ENCODE measurements around the gene MCTP1. TPM values are rescaled to one million over a fixed set of nuclear protein-coding genes. Genes with fewer than 3 reads are reported as not detected.

MCTP1 gene
- total RNA-seq, 1 experiment from 2014 or later = 2.5 TPM

GRCh38 chr5:94777056-94777880 lies 507.6 kb downstream of the MCTP1 start:
- no peak overlapping the region for H3T11ph ChIP-seq (ENCODE audit: low read length)
- no peak overlapping the region for H4K5ac ChIP-seq (ENCODE audit: insufficient read length, low read depth, low read length)
- H3K23ac ChIP-seq (ENCODE audit: insufficient read length, low read depth, low read length) = no peak overlapping the region
- H3K4ac ChIP-seq (ENCODE audit: low read depth, low read length) = no peak overlapping the region
- no peak for TF ChIP-seq CTCF (conservative IDR thresholded peaks at IDR 0.05)
- H3K9ac ChIP-seq (ENCODE audit: extremely low read depth, insufficient read length, low read length) = no peak overlapping the region
- H3K27me3 ChIP-seq (ENCODE audit: insufficient read depth, low read length) = no peaks in the 10 kb centered on the region
- H3K56ac ChIP-seq (ENCODE audit: insufficient read length, low read depth, low read length) = no peak overlapping the region
- no CpG with 5 or more reads among the region's 5 CpGs for WGBS (ENCODE audit: extremely low coverage, insufficient read length, low lambda C conversion rate)
- Mint-ChIP-seq H3K4me3 (no peak overlapping the region), H3K4me1 (peaks cover 9 to 11% of the 10 kb centered on the region in 2 experiments), H3K36me3 (ENCODE audit: insufficient read depth in 1 of 3, low read depth in 3 of 3) (peaks cover 0 to 5% (median 0%) of the 10 kb centered on the region in 3 experiments; a peak in 4 of 7 replicates), H3K9me3 (peaks cover 0 to 4% of the 10 kb centered on the region in 2 experiments; a peak in 2 of 5 replicates), H3K27ac (0 out of 7 replicates have a peak overlapping the region, but pooled peaks of 1 of the 3 experiments have one; percentile 4), H3K27me3 (ENCODE audit: low read depth) (no peaks in the 10 kb centered on the region)
- H4K20me1 ChIP-seq (ENCODE audit: control insufficient read depth, insufficient read depth, insufficient read length) = no peaks in the 10 kb centered on the region
- H3K4me1 ChIP-seq (ENCODE audit: insufficient read depth, low read length) = no peaks in the 10 kb centered on the region
- H2BK120ac ChIP-seq (ENCODE audit: low read depth, low read length, poor library complexity, severe bottlenecking) = no peak overlapping the region
- no peaks in the 10 kb centered on the region for H3K79me1 ChIP-seq (ENCODE audit: insufficient read depth, low read depth, low read length, poor library complexity, severe bottlenecking)
- no peak overlapping the region for H4K8ac ChIP-seq (replicated peaks; ENCODE audit: insufficient read length, low read depth, low read length)
- no peaks in the 10 kb centered on the region for H3K79me2 ChIP-seq (ENCODE audit: insufficient read depth, low read length)
- no peak overlapping the region for H2AK5ac ChIP-seq (ENCODE audit: insufficient read length, low read length)
- DNase-seq = no peak
- H3K9me3 ChIP-seq (ENCODE audit: control insufficient read depth, low read depth, low read length) = no peaks in the 10 kb centered on the region
- no peak overlapping the region for H2BK20ac ChIP-seq (ENCODE audit: low read depth, low read length, poor library complexity, severe bottlenecking)
- no peak overlapping the region for H2BK12ac ChIP-seq (ENCODE audit: insufficient read length, low read depth, low read length)
- no peak overlapping the region for H3K4me2 ChIP-seq (ENCODE audit: insufficient read depth, insufficient read length, low read length)
- H2AFZ ChIP-seq (ENCODE audit: low read length) = no peak overlapping the region
- no peak overlapping the region for H2BK15ac ChIP-seq (ENCODE audit: low read depth, low read length)
- no peak overlapping the region for H4K91ac ChIP-seq (ENCODE audit: insufficient read length, low read depth, low read length)
- H3K18ac ChIP-seq (ENCODE audit: insufficient read length, low read depth, low read length) = no peak overlapping the region
- no peak overlapping the region for H2BK5ac ChIP-seq (ENCODE audit: insufficient read length, low read length)
- no peak overlapping the region for H3K27ac ChIP-seq (ENCODE audit: insufficient read length, low read depth, low read length)
- H3K14ac ChIP-seq (ENCODE audit: insufficient read depth, low read length) = no peak overlapping the region
- H3K23me2 ChIP-seq (ENCODE audit: insufficient read length, low read depth, low read length, poor library complexity, severe bottlenecking) = no peaks in the 10 kb centered on the region

Measured in H9 (cell line).